SK-N-SH treated with all-trans-retinoic acid at 6 μM for 48 hours (cell line): ENCODE data around the gene ADGRA3.

Experiments
- ATAC-seq: fragments of 200-7000 bp; cut with Tn5 transposase; 3 replicates; pipeline ENCODE4 v1.9.1; 2020; ENCODE audit warnings: mild to moderate bottlenecking, moderate library complexity
- ARNTL ChIP-seq: fragments of 450-650 bp; formaldehyde crosslinking; IDR thresholded peaks from 2 replicates; pipeline ENCODE4 v1.5.0; 2020; ENCODE audit warnings: low read depth, mild to moderate bottlenecking, moderate library complexity, borderline replicate concordance
- BACH2 ChIP-seq: fragments of 250-450 bp; sonication (Bioruptor Pico); IDR thresholded peaks from 2 replicates; pipeline ENCODE4 v1.9.0; 2021; ENCODE audit warnings: mild to moderate bottlenecking, borderline replicate concordance
- CSDC2 ChIP-seq: fragments of 250-450 bp; sonication (Bioruptor Pico); IDR thresholded peaks from 2 replicates; pipeline ENCODE4 v1.5.0; 2020; ENCODE audit warnings: mild to moderate bottlenecking, moderate library complexity
- ESRRG ChIP-seq: fragments of 250-450 bp; sonication (Bioruptor Pico); IDR thresholded peaks from 2 replicates; pipeline ENCODE4 v1.6.1; 2021; ENCODE audit warnings: mild to moderate bottlenecking
- GLIS3 ChIP-seq: fragments of 250-450 bp; sonication (Bioruptor Pico); IDR thresholded peaks from 2 replicates; pipeline ENCODE4 v1.5.0; 2020; ENCODE audit warnings: mild to moderate bottlenecking, moderate library complexity
- ISL1 ChIP-seq: fragments of 250-450 bp; sonication (Bioruptor Pico); IDR thresholded peaks from 2 replicates; pipeline ENCODE4 v2.1.2; 2022; ENCODE audit warnings: mild to moderate bottlenecking, moderate library complexity
- OSR1 ChIP-seq: fragments of 250-450 bp; sonication (Bioruptor Pico); IDR thresholded peaks from 2 replicates; pipeline ENCODE4 v1.8.0; 2022; ENCODE audit warnings: moderate library complexity, mild to moderate bottlenecking, inconsistent platforms
- PPARA ChIP-seq: fragments of 250-450 bp; sonication (Bioruptor Pico); IDR thresholded peaks from 2 replicates; pipeline ENCODE4 v1.5.0; 2020; ENCODE audit warnings: mild to moderate bottlenecking, borderline replicate concordance
- RARB ChIP-seq: fragments of 250-450 bp; sonication (Bioruptor Pico); IDR thresholded peaks from 2 replicates; pipeline ENCODE4 v1.8.0; 2021; ENCODE audit warnings: mild to moderate bottlenecking, moderate library complexity
- SNAI2 ChIP-seq: fragments of 250-450 bp; sonication (Bioruptor Pico); IDR thresholded peaks from 2 replicates; pipeline ENCODE4 v1.5.0; 2020; ENCODE audit warnings: mild to moderate bottlenecking, moderate library complexity
- TCF4 ChIP-seq: fragments of 250-450 bp; sonication (Bioruptor Pico); IDR thresholded peaks from 2 replicates; pipeline ENCODE4 v1.8.0; 2021; ENCODE audit warnings: mild to moderate bottlenecking, moderate library complexity, borderline replicate concordance
- TOX ChIP-seq: fragments of 250-450 bp; sonication (Bioruptor Pico); IDR thresholded peaks from 2 replicates; pipeline ENCODE4 v1.8.0; 2021; ENCODE audit warnings: mild to moderate bottlenecking, moderate library complexity, borderline replicate concordance
- ZC3H10 ChIP-seq: fragments of 250-450 bp; sonication (Bioruptor Pico); IDR thresholded peaks from 2 replicates; pipeline ENCODE4 v1.5.1; 2021; ENCODE audit warnings: mild to moderate bottlenecking, moderate library complexity
- ZFP3 ChIP-seq: fragments of 250-450 bp; sonication (Bioruptor Pico); IDR thresholded peaks from 2 replicates; pipeline ENCODE4 v1.5.0; 2020; ENCODE audit warnings: mild to moderate bottlenecking, moderate library complexity
- ZFP30 ChIP-seq: fragments of 450-650 bp; formaldehyde crosslinking; IDR thresholded peaks from 2 replicates; pipeline ENCODE4 v1.5.0; 2022; ENCODE audit warnings: mild to moderate bottlenecking, moderate library complexity
- ZNF565 ChIP-seq: fragments of 450-650 bp; formaldehyde crosslinking; conservative IDR thresholded peaks from 2 replicates; pipeline ENCODE4 v1.5.0; 2020; ENCODE audit warnings: low read depth, mild to moderate bottlenecking, moderate library complexity
- ZNF8 ChIP-seq: fragments of 450-650 bp; formaldehyde crosslinking; IDR thresholded peaks from 2 replicates; pipeline ENCODE4 v1.5.0; 2020; ENCODE audit warnings: mild to moderate bottlenecking, moderate library complexity
- TF ChIP-seq, protein P1 (sequence below): fragments of 250-450 bp; sonication (Bioruptor Pico); IDR thresholded peaks from 2 replicates; pipeline ENCODE4 v1.5.0; 2020; ENCODE audit warnings: mild to moderate bottlenecking, moderate library complexity
- TF ChIP-seq, protein P2 (sequence below): fragments of 250-450 bp; sonication (Bioruptor Pico); IDR thresholded peaks from 2 replicates; pipeline ENCODE4 v1.5.1; 2020; ENCODE audit warnings: low read depth, mild to moderate bottlenecking, moderate library complexity
- TF ChIP-seq, protein P3 (sequence below): fragments of 250-450 bp; sonication (Bioruptor Pico); IDR thresholded peaks from 2 replicates; pipeline ENCODE4 v1.5.1; 2021; ENCODE audit warnings: mild to moderate bottlenecking, moderate library complexity
- TF ChIP-seq, protein P4 (sequence below): fragments of 250-450 bp; sonication (Bioruptor Pico); IDR thresholded peaks from 2 replicates; pipeline ENCODE4 v1.8.0; 2020; ENCODE audit warnings: mild to moderate bottlenecking, moderate library complexity, borderline replicate concordance

Gene ADGRA3

DNA sequence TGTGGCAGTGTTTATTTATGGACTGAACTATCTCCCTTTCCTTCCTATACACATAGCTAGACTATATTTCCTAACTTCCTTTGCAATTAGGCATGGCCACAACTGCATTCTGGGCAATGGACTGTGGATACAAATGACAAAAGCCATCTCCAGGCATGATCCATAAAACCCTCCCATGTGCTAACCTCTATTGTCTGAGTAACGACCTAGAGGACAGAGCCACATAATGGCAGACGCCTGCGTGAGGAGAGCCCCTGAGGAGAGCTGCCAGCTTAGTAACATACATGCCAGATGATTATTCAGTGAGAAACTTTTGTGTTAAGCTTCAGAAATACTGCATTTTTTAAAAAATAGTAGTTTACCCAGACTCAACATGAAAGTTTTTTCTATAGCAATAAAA is 142.9 kb downstream of the ADGRA3 start:
- TF ChIP-seq, protein P1, sequence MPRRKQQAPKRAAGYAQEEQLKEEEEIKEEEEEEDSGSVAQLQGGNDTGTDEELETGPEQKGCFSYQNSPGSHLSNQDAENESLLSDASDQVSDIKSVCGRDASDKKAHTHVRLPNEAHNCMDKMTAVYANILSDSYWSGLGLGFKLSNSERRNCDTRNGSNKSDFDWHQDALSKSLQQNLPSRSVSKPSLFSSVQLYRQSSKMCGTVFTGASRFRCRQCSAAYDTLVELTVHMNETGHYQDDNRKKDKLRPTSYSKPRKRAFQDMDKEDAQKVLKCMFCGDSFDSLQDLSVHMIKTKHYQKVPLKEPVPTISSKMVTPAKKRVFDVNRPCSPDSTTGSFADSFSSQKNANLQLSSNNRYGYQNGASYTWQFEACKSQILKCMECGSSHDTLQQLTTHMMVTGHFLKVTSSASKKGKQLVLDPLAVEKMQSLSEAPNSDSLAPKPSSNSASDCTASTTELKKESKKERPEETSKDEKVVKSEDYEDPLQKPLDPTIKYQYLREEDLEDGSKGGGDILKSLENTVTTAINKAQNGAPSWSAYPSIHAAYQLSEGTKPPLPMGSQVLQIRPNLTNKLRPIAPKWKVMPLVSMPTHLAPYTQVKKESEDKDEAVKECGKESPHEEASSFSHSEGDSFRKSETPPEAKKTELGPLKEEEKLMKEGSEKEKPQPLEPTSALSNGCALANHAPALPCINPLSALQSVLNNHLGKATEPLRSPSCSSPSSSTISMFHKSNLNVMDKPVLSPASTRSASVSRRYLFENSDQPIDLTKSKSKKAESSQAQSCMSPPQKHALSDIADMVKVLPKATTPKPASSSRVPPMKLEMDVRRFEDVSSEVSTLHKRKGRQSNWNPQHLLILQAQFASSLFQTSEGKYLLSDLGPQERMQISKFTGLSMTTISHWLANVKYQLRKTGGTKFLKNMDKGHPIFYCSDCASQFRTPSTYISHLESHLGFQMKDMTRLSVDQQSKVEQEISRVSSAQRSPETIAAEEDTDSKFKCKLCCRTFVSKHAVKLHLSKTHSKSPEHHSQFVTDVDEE (CRISPR knock-in tag): no peak
- TF ChIP-seq ZC3H10 (CRISPR knock-in tag) (no peak), SNAI2 (CRISPR knock-in tag) (no peak), ZFP30 (no peak), ISL1 (CRISPR knock-in tag) (no peak), PPARA (CRISPR knock-in tag) (no peak), TOX (CRISPR knock-in tag) (no peak), CSDC2 (CRISPR knock-in tag) (no peak), ZNF8 (CRISPR knock-in tag) (no peak), BACH2 (CRISPR knock-in tag) (no peak), OSR1 (CRISPR knock-in tag) (no peak), ARNTL (CRISPR knock-in tag) (no peak), TCF4 (CRISPR knock-in tag) (no peak), GLIS3 (no peak)
- no peak for ATAC-seq

DNA sequence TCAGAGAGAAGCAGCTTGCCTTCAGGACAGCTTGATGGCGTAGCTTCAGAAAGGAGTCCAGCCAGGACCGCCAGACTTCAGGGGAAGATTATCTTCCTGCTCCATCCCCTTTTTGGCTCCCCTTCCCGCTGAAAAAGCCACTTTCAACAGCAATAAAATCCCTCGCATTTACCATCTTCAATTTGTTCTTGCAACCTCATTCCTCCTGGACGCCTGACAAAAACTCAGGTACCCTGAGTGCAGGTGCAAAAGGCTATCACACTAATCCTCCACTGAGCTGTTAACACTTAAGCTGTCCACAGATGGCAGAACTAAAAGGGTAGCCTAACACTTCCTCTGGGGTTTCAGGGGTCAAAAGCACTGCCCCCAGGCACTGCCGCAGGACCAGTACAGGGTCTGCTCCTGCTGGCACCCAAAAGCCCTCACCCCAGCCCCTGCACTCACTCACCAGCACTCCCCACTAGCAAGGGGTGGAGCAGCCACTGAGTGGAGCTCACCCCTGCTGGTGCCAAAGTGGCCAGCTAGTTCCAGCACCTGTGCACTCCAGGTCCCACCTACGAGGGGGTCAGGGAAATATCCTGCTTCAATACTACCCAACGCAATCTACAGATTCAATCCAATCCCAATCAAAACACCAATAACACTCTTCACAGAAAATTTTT is 145.8 kb downstream of the ADGRA3 start:
- no peak for TF ChIP-seq GLIS3
- no peak for TF ChIP-seq TOX (CRISPR knock-in tag)
- TF ChIP-seq, protein P2, sequence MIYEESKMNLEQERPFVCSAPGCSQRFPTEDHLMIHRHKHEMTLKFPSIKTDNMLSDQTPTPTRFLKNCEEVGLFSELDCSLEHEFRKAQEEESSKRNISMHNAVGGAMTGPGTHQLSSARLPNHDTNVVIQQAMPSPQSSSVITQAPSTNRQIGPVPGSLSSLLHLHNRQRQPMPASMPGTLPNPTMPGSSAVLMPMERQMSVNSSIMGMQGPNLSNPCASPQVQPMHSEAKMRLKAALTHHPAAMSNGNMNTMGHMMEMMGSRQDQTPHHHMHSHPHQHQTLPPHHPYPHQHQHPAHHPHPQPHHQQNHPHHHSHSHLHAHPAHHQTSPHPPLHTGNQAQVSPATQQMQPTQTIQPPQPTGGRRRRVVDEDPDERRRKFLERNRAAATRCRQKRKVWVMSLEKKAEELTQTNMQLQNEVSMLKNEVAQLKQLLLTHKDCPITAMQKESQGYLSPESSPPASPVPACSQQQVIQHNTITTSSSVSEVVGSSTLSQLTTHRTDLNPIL (CRISPR knock-in tag): no peak
- TF ChIP-seq ESRRG: no peak
- TF ChIP-seq BACH2 (CRISPR knock-in tag): no peak
- no peak for TF ChIP-seq ZFP30
- no peak for TF ChIP-seq PPARA (CRISPR knock-in tag)
- TF ChIP-seq ZNF565 (CRISPR knock-in tag): no peak
- TF ChIP-seq ARNTL (CRISPR knock-in tag): no peak
- no peak for TF ChIP-seq ISL1 (CRISPR knock-in tag)
- no peak for TF ChIP-seq ZNF8 (CRISPR knock-in tag)
- TF ChIP-seq ZFP3: no peak
- ATAC-seq: no peak

DNA sequence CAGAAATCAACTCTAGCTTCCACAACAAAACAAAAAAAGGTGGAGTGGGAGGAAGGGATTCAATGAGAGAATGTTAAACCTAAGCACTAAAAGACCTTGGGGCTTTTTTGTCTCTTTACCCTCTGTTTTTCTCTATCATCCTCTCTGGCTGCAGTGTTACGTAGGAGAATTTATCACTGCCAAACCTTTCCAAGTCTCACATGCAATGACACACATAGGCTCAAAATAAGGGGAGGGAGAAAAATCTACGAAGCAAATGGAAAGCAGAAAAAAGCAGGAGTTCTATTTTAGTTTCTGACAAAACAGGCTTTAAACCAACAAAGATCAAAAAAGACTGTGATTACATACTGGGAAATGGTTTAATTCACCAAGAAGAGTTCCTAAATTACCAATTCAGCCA is 152.1 kb downstream of the ADGRA3 start:
- no peak for TF ChIP-seq GLIS3
- no peak for TF ChIP-seq CSDC2 (CRISPR knock-in tag)
- TF ChIP-seq, protein P2 (CRISPR knock-in tag): no peak
- no peak for TF ChIP-seq ARNTL (CRISPR knock-in tag)
- TF ChIP-seq ZC3H10 (CRISPR knock-in tag): no peak
- TF ChIP-seq, protein P3, sequence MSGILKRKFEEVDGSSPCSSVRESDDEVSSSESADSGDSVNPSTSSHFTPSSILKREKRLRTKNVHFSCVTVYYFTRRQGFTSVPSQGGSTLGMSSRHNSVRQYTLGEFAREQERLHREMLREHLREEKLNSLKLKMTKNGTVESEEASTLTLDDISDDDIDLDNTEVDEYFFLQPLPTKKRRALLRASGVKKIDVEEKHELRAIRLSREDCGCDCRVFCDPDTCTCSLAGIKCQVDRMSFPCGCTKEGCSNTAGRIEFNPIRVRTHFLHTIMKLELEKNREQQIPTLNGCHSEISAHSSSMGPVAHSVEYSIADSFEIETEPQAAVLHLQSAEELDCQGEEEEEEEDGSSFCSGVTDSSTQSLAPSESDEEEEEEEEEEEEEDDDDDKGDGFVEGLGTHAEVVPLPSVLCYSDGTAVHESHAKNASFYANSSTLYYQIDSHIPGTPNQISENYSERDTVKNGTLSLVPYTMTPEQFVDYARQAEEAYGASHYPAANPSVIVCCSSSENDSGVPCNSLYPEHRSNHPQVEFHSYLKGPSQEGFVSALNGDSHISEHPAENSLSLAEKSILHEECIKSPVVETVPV (CRISPR knock-in tag): no peak
- no peak for TF ChIP-seq ZFP30
- TF ChIP-seq SNAI2 (CRISPR knock-in tag): no peak
- TF ChIP-seq RARB (CRISPR knock-in tag): no peak
- TF ChIP-seq, protein P4, sequence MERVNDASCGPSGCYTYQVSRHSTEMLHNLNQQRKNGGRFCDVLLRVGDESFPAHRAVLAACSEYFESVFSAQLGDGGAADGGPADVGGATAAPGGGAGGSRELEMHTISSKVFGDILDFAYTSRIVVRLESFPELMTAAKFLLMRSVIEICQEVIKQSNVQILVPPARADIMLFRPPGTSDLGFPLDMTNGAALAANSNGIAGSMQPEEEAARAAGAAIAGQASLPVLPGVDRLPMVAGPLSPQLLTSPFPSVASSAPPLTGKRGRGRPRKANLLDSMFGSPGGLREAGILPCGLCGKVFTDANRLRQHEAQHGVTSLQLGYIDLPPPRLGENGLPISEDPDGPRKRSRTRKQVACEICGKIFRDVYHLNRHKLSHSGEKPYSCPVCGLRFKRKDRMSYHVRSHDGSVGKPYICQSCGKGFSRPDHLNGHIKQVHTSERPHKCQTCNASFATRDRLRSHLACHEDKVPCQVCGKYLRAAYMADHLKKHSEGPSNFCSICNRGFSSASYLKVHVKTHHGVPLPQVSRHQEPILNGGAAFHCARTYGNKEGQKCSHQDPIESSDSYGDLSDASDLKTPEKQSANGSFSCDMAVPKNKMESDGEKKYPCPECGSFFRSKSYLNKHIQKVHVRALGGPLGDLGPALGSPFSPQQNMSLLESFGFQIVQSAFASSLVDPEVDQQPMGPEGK: no peak
- TF ChIP-seq ISL1 (CRISPR knock-in tag): no peak
- no peak for TF ChIP-seq ZFP3
- no peak for ATAC-seq
